ENCODE measurements around the gene EXOSC5.

DNA sequence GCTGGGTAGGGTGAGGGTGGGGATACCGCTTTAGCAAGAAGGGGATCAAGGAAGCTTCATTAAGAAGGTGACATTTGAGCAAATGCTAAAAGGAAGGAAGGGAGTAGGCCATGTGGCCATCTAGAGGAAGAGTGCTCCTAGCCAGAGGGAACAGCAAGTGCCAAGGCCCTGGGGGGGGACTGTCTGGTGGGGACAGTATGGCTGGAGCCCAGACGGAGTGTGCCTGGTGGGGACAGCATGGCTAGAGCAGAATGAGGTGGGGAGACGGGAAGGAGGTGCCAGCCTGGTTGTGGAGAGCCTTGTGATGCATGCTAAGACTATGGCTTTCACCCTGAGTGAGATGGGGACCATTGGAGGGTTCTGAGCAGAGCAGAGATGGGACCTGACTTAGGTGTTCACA lies 41.4 kb downstream of the EXOSC5 start:
- TF ChIP-seq, protein P1, sequence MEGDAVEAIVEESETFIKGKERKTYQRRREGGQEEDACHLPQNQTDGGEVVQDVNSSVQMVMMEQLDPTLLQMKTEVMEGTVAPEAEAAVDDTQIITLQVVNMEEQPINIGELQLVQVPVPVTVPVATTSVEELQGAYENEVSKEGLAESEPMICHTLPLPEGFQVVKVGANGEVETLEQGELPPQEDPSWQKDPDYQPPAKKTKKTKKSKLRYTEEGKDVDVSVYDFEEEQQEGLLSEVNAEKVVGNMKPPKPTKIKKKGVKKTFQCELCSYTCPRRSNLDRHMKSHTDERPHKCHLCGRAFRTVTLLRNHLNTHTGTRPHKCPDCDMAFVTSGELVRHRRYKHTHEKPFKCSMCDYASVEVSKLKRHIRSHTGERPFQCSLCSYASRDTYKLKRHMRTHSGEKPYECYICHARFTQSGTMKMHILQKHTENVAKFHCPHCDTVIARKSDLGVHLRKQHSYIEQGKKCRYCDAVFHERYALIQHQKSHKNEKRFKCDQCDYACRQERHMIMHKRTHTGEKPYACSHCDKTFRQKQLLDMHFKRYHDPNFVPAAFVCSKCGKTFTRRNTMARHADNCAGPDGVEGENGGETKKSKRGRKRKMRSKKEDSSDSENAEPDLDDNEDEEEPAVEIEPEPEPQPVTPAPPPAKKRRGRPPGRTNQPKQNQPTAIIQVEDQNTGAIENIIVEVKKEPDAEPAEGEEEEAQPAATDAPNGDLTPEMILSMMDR (IDR thresholded peaks at IDR 0.05): no peak
- TF ChIP-seq POLR2AphosphoS5 (IDR thresholded peaks at IDR 0.05; ENCODE audit: low read depth, low read length) (no peak), SIN3A (IDR thresholded peaks at IDR 0.05; ENCODE audit: borderline replicate concordance, low read depth, low read length) (no peak), USF1 (IDR thresholded peaks at IDR 0.05; ENCODE audit: borderline replicate concordance, low read depth) (no peak), EP300 (IDR thresholded peaks at IDR 0.05; ENCODE audit: borderline replicate concordance in 1 of 2, low read depth in 1 of 2, low read length in 1 of 2) (no peak), IRF3 (IDR thresholded peaks at IDR 0.05; ENCODE audit: low read depth, low read length) (no peak), RAD21 (IDR thresholded peaks at IDR 0.05; ENCODE audit: low read length) (no peak)
- TF ChIP-seq, protein P2, sequence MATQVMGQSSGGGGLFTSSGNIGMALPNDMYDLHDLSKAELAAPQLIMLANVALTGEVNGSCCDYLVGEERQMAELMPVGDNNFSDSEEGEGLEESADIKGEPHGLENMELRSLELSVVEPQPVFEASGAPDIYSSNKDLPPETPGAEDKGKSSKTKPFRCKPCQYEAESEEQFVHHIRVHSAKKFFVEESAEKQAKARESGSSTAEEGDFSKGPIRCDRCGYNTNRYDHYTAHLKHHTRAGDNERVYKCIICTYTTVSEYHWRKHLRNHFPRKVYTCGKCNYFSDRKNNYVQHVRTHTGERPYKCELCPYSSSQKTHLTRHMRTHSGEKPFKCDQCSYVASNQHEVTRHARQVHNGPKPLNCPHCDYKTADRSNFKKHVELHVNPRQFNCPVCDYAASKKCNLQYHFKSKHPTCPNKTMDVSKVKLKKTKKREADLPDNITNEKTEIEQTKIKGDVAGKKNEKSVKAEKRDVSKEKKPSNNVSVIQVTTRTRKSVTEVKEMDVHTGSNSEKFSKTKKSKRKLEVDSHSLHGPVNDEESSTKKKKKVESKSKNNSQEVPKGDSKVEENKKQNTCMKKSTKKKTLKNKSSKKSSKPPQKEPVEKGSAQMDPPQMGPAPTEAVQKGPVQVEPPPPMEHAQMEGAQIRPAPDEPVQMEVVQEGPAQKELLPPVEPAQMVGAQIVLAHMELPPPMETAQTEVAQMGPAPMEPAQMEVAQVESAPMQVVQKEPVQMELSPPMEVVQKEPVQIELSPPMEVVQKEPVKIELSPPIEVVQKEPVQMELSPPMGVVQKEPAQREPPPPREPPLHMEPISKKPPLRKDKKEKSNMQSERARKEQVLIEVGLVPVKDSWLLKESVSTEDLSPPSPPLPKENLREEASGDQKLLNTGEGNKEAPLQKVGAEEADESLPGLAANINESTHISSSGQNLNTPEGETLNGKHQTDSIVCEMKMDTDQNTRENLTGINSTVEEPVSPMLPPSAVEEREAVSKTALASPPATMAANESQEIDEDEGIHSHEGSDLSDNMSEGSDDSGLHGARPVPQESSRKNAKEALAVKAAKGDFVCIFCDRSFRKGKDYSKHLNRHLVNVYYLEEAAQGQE (IDR thresholded peaks at IDR 0.05; ENCODE audit: low read depth, low read length): no peak
- TF ChIP-seq, protein P3, sequence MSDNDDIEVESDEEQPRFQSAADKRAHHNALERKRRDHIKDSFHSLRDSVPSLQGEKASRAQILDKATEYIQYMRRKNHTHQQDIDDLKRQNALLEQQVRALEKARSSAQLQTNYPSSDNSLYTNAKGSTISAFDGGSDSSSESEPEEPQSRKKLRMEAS (IDR thresholded peaks at IDR 0.05; ENCODE audit: low read depth): no peak
- TF ChIP-seq, protein P4, sequence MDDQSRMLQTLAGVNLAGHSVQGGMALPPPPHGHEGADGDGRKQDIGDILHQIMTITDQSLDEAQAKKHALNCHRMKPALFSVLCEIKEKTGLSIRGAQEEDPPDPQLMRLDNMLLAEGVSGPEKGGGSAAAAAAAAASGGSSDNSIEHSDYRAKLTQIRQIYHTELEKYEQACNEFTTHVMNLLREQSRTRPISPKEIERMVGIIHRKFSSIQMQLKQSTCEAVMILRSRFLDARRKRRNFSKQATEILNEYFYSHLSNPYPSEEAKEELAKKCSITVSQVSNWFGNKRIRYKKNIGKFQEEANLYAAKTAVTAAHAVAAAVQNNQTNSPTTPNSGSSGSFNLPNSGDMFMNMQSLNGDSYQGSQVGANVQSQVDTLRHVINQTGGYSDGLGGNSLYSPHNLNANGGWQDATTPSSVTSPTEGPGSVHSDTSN (IDR thresholded peaks at IDR 0.05): no peak

All from SK-N-SH (cell line).